Body of pancreas (tissue), 4 donors: Measurements from ENCODE around the gene PRPS1L1.

Experiments
- CTCF ChIP-seq, 7 experiments: fragments of 450-650 bp in 4 of 7; fragments of 200-600 bp in 3 of 7; sonication (generic) in 3 of 7; IDR thresholded peaks; one replicate each; pipeline ENCODE4 v1.5.1; 2016 to 2019; ENCODE audit warnings: antibody characterized with exemption in 7 of 7
- POLR2A ChIP-seq, 3 donors: fragments of 450-650 bp; IDR thresholded peaks; one replicate each; pipeline ENCODE4 v1.6.1; 2016; ENCODE audit warnings: antibody characterized with exemption in 3 of 3, mild to moderate bottlenecking in 2 of 3

GRCh38 chr7:18049262-18049661, 21.6 kb upstream of the PRPS1L1 start:
- TF ChIP-seq CTCF (IDR thresholded peaks at IDR 0.05), result no peak
- no peak for TF ChIP-seq POLR2A (IDR thresholded peaks at IDR 0.05)
